GM12878 (cell line): Measurements from ENCODE around the gene CENPX.

Source experiments
- CEBPZ ChIP-seq: fragments of 150-350 bp; IDR thresholded peaks from 2 replicates; pipeline ENCODE4 v1.6.1; 2016; ENCODE audit warnings: low read depth, low read length
- CREB1 ChIP-seq: IDR thresholded peaks from 2 replicates; pipeline ENCODE4 v1.6.1; 2012; ENCODE audit warnings: low read depth, mild to moderate bottlenecking, inconsistent platforms
- CTCF ChIP-seq, 3 experiments: IDR thresholded peaks in 2 of 3; conservative IDR thresholded peaks in 1 of 3; 2 replicates each; pipeline ENCODE4 v1.5.1; 2011; ENCODE audit warnings: low read depth in 3 of 3, low read length in 3 of 3, mild to moderate bottlenecking in 3 of 3, control low read depth in 2 of 3, moderate library complexity in 2 of 3, inconsistent platforms in 1 of 3, mixed read lengths in 1 of 3; ENCODE audit not compliant: control insufficient read depth in 2 of 3, insufficient read depth in 1 of 3; ENCODE audit errors: extremely low read depth in 1 of 3
- POLR2AphosphoS5 ChIP-seq: IDR thresholded peaks from 2 replicates; pipeline ENCODE4 v1.6.1; 2011; ENCODE audit warnings: mild to moderate bottlenecking, low read length, inconsistent platforms
- REST ChIP-seq: IDR thresholded peaks from 2 replicates; pipeline ENCODE4 v1.6.1; 2012; ENCODE audit warnings: mild to moderate bottlenecking, low read depth, low read length

GRCh38 chr17:82031303-82031884, 8.7 kb upstream of the CENPX start, which contains the start of gene RAC3:
- TF ChIP-seq REST (no peak), CTCF (IDR thresholded peaks at IDR 0.05 in 2 of 3, conservative IDR thresholded peaks at IDR 0.05 in 1 of 3; ENCODE audit: control insufficient read depth in 2 of 3, extremely low read depth in 1 of 3, insufficient read depth in 1 of 3, low read depth in 3 of 3, low read length in 3 of 3) (no peak), POLR2AphosphoS5 (no peak), CEBPZ (no peak), CREB1 (no peak)
